Measurements from ENCODE around the gene AGPAT4. TPM values are rescaled to one million over a fixed set of nuclear protein-coding genes. Genes with fewer than 3 reads are reported as not detected.

Gene AGPAT4
- total RNA-seq, 2 donors from 2014 or later: 17.0 to 23.8 TPM

GRCh38 chr6:161216616-161217205, 57.1 kb downstream of the AGPAT4 start:
- H3K27ac ChIP-seq: no peak overlapping the region
- ATAC-seq (ENCODE audit: insufficient number of reproducible peaks, low FRiP score, low read depth) (no peak), DNase-seq (ENCODE audit: low spot score) (no peak)
- H3K9me3 ChIP-seq: no peaks in the 10 kb centered on the region
- H3K4me3 ChIP-seq: no peak overlapping the region
- H3K36me3 ChIP-seq: no peaks in the 10 kb centered on the region
- peaks cover 0 to 10% of the 10 kb centered on the region in 2 donors for H3K4me1 ChIP-seq (ENCODE audit: control insufficient read depth in 1 of 2, low read depth in 2 of 2)
- no peak for TF ChIP-seq CTCF (IDR thresholded peaks at IDR 0.05)
- H3K27me3 ChIP-seq (replicated peaks; ENCODE audit: insufficient read depth): no peaks in the 10 kb centered on the region

- H3K36me3 ChIP-seq: no peaks in the 10 kb centered on the region
Observed at GRCh38 chr6:161215876-161216615, 57.8 kb downstream of the AGPAT4 start.

GRCh38 chr6:161215193-161215592, 58.7 kb downstream of the AGPAT4 start:
- Histone ChIP-seq H3K27me3 (replicated peaks; ENCODE audit: insufficient read depth) (no peaks in the 10 kb centered on the region), H3K27ac (no peak overlapping the region), H3K36me3 (no peaks in the 10 kb centered on the region), H3K4me3 (no peak overlapping the region), H3K9me3 (no peaks in the 10 kb centered on the region), H3K4me1 (ENCODE audit: control insufficient read depth in 1 of 2, low read depth in 2 of 2) (peaks cover 0 to 10% of the 10 kb centered on the region in 2 donors)
- TF ChIP-seq CTCF (IDR thresholded peaks at IDR 0.05): no peak
- DNase-seq (ENCODE audit: low spot score) (no peak), ATAC-seq (ENCODE audit: insufficient number of reproducible peaks, low FRiP score, low read depth) (no peak)

More at GRCh38 chr6:161215876-161216615, 57.8 kb downstream of the AGPAT4 start:
- TF ChIP-seq CTCF (IDR thresholded peaks at IDR 0.05): no peak
- Histone ChIP-seq H3K4me1 (ENCODE audit: control insufficient read depth in 1 of 2, low read depth in 2 of 2) (peaks cover 0 to 10% of the 10 kb centered on the region in 2 donors), H3K9me3 (no peaks in the 10 kb centered on the region), H3K4me3 (no peak overlapping the region), H3K27me3 (replicated peaks; ENCODE audit: insufficient read depth) (no peaks in the 10 kb centered on the region), H3K27ac (no peak overlapping the region)
- no peak for DNase-seq (ENCODE audit: low spot score)
- no peak for ATAC-seq (ENCODE audit: insufficient number of reproducible peaks, low FRiP score, low read depth)

GRCh38 chr6:161214722-161215121, 59.1 kb downstream of the AGPAT4 start:
- H3K27me3 ChIP-seq (replicated peaks; ENCODE audit: insufficient read depth): no peaks in the 10 kb centered on the region
- H3K4me1 ChIP-seq (ENCODE audit: control insufficient read depth in 1 of 2, low read depth in 2 of 2): peaks cover 0 to 10% of the 10 kb centered on the region in 2 donors
- no peak overlapping the region for H3K27ac ChIP-seq
- ATAC-seq (ENCODE audit: insufficient number of reproducible peaks, low FRiP score, low read depth): no peak
- DNase-seq (ENCODE audit: low spot score): no peak
- H3K4me3 ChIP-seq: no peak overlapping the region
- no peaks in the 10 kb centered on the region for H3K36me3 ChIP-seq
- H3K9me3 ChIP-seq: no peaks in the 10 kb centered on the region
- TF ChIP-seq CTCF (IDR thresholded peaks at IDR 0.05): no peak

GRCh38 chr6:161212902-161213301, 61.0 kb downstream of the AGPAT4 start:
- TF ChIP-seq CTCF (IDR thresholded peaks at IDR 0.05): no peak
- peaks cover 0 to 10% of the 10 kb centered on the region in 2 donors for H3K4me1 ChIP-seq (ENCODE audit: control insufficient read depth in 1 of 2, low read depth in 2 of 2)
- H3K27ac ChIP-seq: no peak overlapping the region
- H3K36me3 ChIP-seq: no peaks in the 10 kb centered on the region
- no peak for DNase-seq (ENCODE audit: low spot score)
- no peak overlapping the region for H3K4me3 ChIP-seq
- H3K9me3 ChIP-seq: no peaks in the 10 kb centered on the region
- no peaks in the 10 kb centered on the region for H3K27me3 ChIP-seq (replicated peaks; ENCODE audit: insufficient read depth)
- no peak for ATAC-seq (ENCODE audit: insufficient number of reproducible peaks, low FRiP score, low read depth)

Measured in thoracic aorta (tissue), 2 donors.